ENCODE results near the gene RBM47. TPM values are rescaled to one million over a fixed set of nuclear protein-coding genes. Genes with fewer than 3 reads are reported as not detected.
A peak's percentile ranks its signal among the peaks of the same experiment; 100 is the strongest.

The RBM47 gene
- total and polyA plus RNA-seq, 2 experiments from 2014 or later: 35.6 to 139 TPM

GRCh38 chr4:40489961-40490360 is 139.7 kb downstream of the RBM47 start:
- no peak overlapping the region for H3K4me3 ChIP-seq
- no peaks in the 10 kb centered on the region for H3F3A ChIP-seq (replicated peaks; ENCODE audit: low read depth)
- ATAC-seq (no peak), DNase-seq (ENCODE audit: low spot score) (no peak)
- Mint-ChIP-seq H3K27ac (0 out of 2 replicates have a peak overlapping the region, but pooled peaks have one; percentile 12), H3K9me3 (no peaks in the 10 kb centered on the region; the same call in 2 of the 3 replicates), H3K36me3 (ENCODE audit: low read depth) (peaks cover 17% of the 10 kb centered on the region), H3K27me3 (ENCODE audit: insufficient read depth, low read depth, poor library complexity) (peaks cover 8% of the 10 kb centered on the region), H3K4me3 (no peak overlapping the region), H3K4me1 (peaks cover 44% of the 10 kb centered on the region)
- no peak overlapping the region for H3K27ac ChIP-seq (ENCODE audit: low read depth)
- peaks cover 16% of the 10 kb centered on the region; the same call in 1 of the 2 replicates for H3K4me1 ChIP-seq (ENCODE audit: insufficient read depth)
- H4K20me1 ChIP-seq (replicated peaks; ENCODE audit: insufficient read depth): peaks cover 7% of the 10 kb centered on the region
- no peak overlapping the region for H3K4me2 ChIP-seq
- H2AFZ ChIP-seq: no peak overlapping the region
- TF ChIP-seq CTCF (conservative IDR thresholded peaks at IDR 0.05; ENCODE audit: low read depth in 2 of 2) (no peak), CREB1 (CRISPR knock-in tag; IDR thresholded peaks at IDR 0.05; ENCODE audit: low read depth) (no peak), EZH2phosphoT487 (IDR thresholded peaks at IDR 0.05; ENCODE audit: unreplicated experiment) (no peak), STAT1 (IDR thresholded peaks at IDR 0.05; ENCODE audit: unreplicated experiment) (no peak), POLR2AphosphoS5 (IDR thresholded peaks at IDR 0.05; ENCODE audit: low read depth) (no peak)
- no peaks in the 10 kb centered on the region for H3K36me3 ChIP-seq (ENCODE audit: insufficient read depth)
- H3K27me3 ChIP-seq (ENCODE audit: insufficient read depth): no peaks in the 10 kb centered on the region
- no peaks in the 10 kb centered on the region for H3K9me2 ChIP-seq (ENCODE audit: insufficient read depth)
- peaks cover 63% of the 10 kb centered on the region for H3K79me2 ChIP-seq (replicated peaks; ENCODE audit: insufficient read depth)

- Mint-ChIP-seq H3K27me3 (ENCODE audit: insufficient read depth, low read depth, poor library complexity) (peaks cover 5% of the 10 kb centered on the region), H3K9me3 (no peaks in the 10 kb centered on the region; the same call in 2 of the 3 replicates), H3K27ac (no peak overlapping the region), H3K4me3 (no peak overlapping the region), H3K4me1 (peaks cover 52% of the 10 kb centered on the region), H3K36me3 (ENCODE audit: low read depth) (peaks cover 17% of the 10 kb centered on the region; the same call in 2 of the 3 replicates)
- Histone ChIP-seq H3K27me3 (ENCODE audit: insufficient read depth) (no peaks in the 10 kb centered on the region), H3K4me1 (ENCODE audit: insufficient read depth) (peaks cover 29% of the 10 kb centered on the region), H3K36me3 (ENCODE audit: insufficient read depth) (no peaks in the 10 kb centered on the region), H3K9me2 (ENCODE audit: insufficient read depth) (no peaks in the 10 kb centered on the region), H3K27ac (ENCODE audit: low read depth) (no peak overlapping the region), H2AFZ (no peak overlapping the region), H4K20me1 (replicated peaks; ENCODE audit: insufficient read depth) (peaks cover 10% of the 10 kb centered on the region), H3K4me3 (no peak overlapping the region), H3K4me2 (no peak overlapping the region), H3K79me2 (replicated peaks; ENCODE audit: insufficient read depth) (peaks cover 47% of the 10 kb centered on the region), H3F3A (replicated peaks; ENCODE audit: low read depth) (no peaks in the 10 kb centered on the region)
- DNase-seq (ENCODE audit: low spot score) (no peak), ATAC-seq (no peak)
- TF ChIP-seq ZNF331 (CRISPR knock-in tag; IDR thresholded peaks at IDR 0.05; ENCODE audit: low read depth) (no peak), REST (IDR thresholded peaks at IDR 0.05; ENCODE audit: unreplicated experiment) (no peak), ZNF114 (CRISPR knock-in tag; IDR thresholded peaks at IDR 0.05) (no peak), POLR2AphosphoS5 (IDR thresholded peaks at IDR 0.05; ENCODE audit: low read depth) (no peak), JUNB (IDR thresholded peaks at IDR 0.05; ENCODE audit: unreplicated experiment) (no peak), ETS1 (IDR thresholded peaks at IDR 0.05) (no peak)
Observed at GRCh38 chr4:40486534-40486933, 143.1 kb downstream of the RBM47 start.

Data from GM23338 (cell line).